Endodermal cell (in vitro differentiated cells): ENCODE data around the gene RNF220. TPM values are rescaled to one million over a fixed set of nuclear protein-coding genes. Genes with fewer than 3 reads are reported as not detected.

Experiments
- DNase-seq: peaks from one replicate; pipeline ENCODE4 v3.0.0-alpha.2; 2017
- H3K27ac ChIP-seq: 2 replicates; pipeline ENCODE4 v1.5.1; 2013; ENCODE audit warnings: mild to moderate bottlenecking, low read depth, low read length, moderate library complexity
- H3K27me3 ChIP-seq: 2 replicates; pipeline ENCODE4 v1.6.1; 2013; ENCODE audit warnings: mild to moderate bottlenecking, low read length, moderate library complexity; ENCODE audit not compliant: insufficient read depth, control insufficient read depth, poor library complexity, severe bottlenecking
- H3K36me3 ChIP-seq: 2 replicates; pipeline ENCODE4 v1.7.0; 2013; ENCODE audit warnings: mild to moderate bottlenecking, low read length, moderate library complexity; ENCODE audit not compliant: control insufficient read depth, insufficient read depth
- H3K4me1 ChIP-seq: one replicate; pipeline ENCODE4 v1.7.0; 2013; ENCODE audit warnings: low read length; ENCODE audit not compliant: control insufficient read depth, insufficient read depth
- H3K4me3 ChIP-seq: 2 replicates; pipeline ENCODE4 v1.5.1; 2013; ENCODE audit warnings: mild to moderate bottlenecking, low read length, moderate library complexity
- H3K9ac ChIP-seq: 2 replicates; pipeline ENCODE4 v1.6.1; 2013; ENCODE audit warnings: mild to moderate bottlenecking, low read length, moderate library complexity; ENCODE audit not compliant: poor library complexity, severe bottlenecking; ENCODE audit errors: extremely low read depth
- H3K9me3 ChIP-seq: 2 replicates; pipeline ENCODE4 v1.6.1; 2013; ENCODE audit warnings: mild to moderate bottlenecking, low read length, moderate library complexity; ENCODE audit not compliant: control insufficient read depth
- H3K27ac Mint-ChIP-seq: 2 replicates; pipeline ENCODE4 v1.8.0; 2020; ENCODE audit warnings: mixed read lengths
- H3K27me3 Mint-ChIP-seq: 2 replicates; pipeline ENCODE4 v1.8.0; 2021; ENCODE audit warnings: mild to moderate bottlenecking, mixed read lengths; ENCODE audit not compliant: insufficient read depth
- H3K36me3 Mint-ChIP-seq: 2 replicates; pipeline ENCODE4 v1.8.0; 2020; ENCODE audit warnings: low read depth, mixed read lengths
- H3K4me1 Mint-ChIP-seq: 2 replicates; pipeline ENCODE4 v1.8.0; 2020; ENCODE audit warnings: mixed read lengths
- H3K4me3 Mint-ChIP-seq: 2 replicates; pipeline ENCODE4 v1.8.0; 2020; ENCODE audit warnings: mild to moderate bottlenecking, moderate library complexity, mixed read lengths
- H3K9me3 Mint-ChIP-seq: 2 replicates; pipeline ENCODE4 v1.8.0; 2020; ENCODE audit warnings: mild to moderate bottlenecking, mixed read lengths
- WGBS, 2 experiments: methylation state at CpG; one replicate each; pipeline versions ENCODE4 v1.1.5 to v1.1.7; 2013; ENCODE audit warnings: missing lambda C conversion rate in 2 of 2, mixed read lengths in 1 of 2; ENCODE audit not compliant: insufficient coverage in 1 of 2, insufficient read length in 1 of 2; 5-methylcytosine and 5-hydroxymethylcytosine counted together
- total RNA-seq, 2 donors: library from RNA; stranded (reverse); fragmentation: NEBNext Ultra II Directional in 1 of 2; extraction: Animal tissue kit (Norgen Biotek cat#: 25700) in 1 of 2; gene quantifications; 2 replicates in 1 of 2; 3 replicates in 1 of 2; pipeline ENCODE4 v1.2.1, GENCODE V29; 2021
- TF ChIP-seq, protein P1 (sequence below): fragments of 200-600 bp; sonication (generic); conservative IDR thresholded peaks from 2 replicates; pipeline ENCODE4 v1.5.0; 2021; ENCODE audit warnings: antibody characterized with exemption, mild to moderate bottlenecking

RNF220 gene
- total RNA-seq, 2 donors from 2014 or later, result 94.6 to 95.5 TPM

DNA sequence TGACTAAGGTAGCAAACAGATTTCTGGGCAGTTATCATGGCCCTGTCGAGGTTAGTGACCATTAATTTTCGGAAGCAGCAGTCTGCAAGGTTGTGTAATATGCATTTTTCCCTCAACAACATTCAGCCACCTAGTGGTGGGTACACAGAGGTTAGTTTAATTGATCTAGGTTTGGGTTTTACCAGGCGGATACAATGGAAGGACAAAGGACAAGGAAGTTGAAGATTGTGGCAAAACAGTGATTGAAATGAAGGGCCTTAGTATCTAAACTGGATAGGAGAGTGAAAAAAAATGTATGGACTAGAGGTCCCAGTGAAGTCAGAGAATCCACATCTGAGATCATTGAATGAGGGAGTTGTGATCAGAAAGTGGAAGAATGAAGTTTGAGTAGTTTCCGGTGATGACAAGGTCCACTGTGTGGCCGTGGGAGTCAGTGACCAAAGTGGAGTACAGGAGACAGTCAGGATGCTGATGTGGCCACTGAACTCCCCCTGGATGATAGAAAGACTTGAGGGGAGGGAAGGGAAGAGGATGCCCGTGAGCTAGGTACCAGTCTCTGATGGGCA lies 272.2 kb downstream of the RNF220 start:
- no peaks in the 10 kb centered on the region for H3K27me3 ChIP-seq
- no peak overlapping the region for H3K4me3 ChIP-seq
- no peak overlapping the region for H3K4me3 Mint-ChIP-seq
- no peak overlapping the region for H3K27ac Mint-ChIP-seq
- peaks cover 2% of the 10 kb centered on the region for H3K9me3 Mint-ChIP-seq
- H3K27ac ChIP-seq, result no peak overlapping the region
- H3K36me3 Mint-ChIP-seq, result peaks cover 9% of the 10 kb centered on the region
- H3K36me3 ChIP-seq, result no peaks in the 10 kb centered on the region
- TF ChIP-seq, protein P1, sequence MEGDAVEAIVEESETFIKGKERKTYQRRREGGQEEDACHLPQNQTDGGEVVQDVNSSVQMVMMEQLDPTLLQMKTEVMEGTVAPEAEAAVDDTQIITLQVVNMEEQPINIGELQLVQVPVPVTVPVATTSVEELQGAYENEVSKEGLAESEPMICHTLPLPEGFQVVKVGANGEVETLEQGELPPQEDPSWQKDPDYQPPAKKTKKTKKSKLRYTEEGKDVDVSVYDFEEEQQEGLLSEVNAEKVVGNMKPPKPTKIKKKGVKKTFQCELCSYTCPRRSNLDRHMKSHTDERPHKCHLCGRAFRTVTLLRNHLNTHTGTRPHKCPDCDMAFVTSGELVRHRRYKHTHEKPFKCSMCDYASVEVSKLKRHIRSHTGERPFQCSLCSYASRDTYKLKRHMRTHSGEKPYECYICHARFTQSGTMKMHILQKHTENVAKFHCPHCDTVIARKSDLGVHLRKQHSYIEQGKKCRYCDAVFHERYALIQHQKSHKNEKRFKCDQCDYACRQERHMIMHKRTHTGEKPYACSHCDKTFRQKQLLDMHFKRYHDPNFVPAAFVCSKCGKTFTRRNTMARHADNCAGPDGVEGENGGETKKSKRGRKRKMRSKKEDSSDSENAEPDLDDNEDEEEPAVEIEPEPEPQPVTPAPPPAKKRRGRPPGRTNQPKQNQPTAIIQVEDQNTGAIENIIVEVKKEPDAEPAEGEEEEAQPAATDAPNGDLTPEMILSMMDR, result peak; percentile 78
- 86 to 92% methylated on average over 4 to 6 of the region's 6 CpGs for WGBS, 2 experiments
- no peak overlapping the region for H3K9ac ChIP-seq
- H3K27me3 Mint-ChIP-seq, result no peaks in the 10 kb centered on the region
- peaks cover 19% of the 10 kb centered on the region for H3K4me1 Mint-ChIP-seq
- no peaks in the 10 kb centered on the region for H3K9me3 ChIP-seq
- DNase-seq, result no peak
- no peaks in the 10 kb centered on the region for H3K4me1 ChIP-seq

DNA sequence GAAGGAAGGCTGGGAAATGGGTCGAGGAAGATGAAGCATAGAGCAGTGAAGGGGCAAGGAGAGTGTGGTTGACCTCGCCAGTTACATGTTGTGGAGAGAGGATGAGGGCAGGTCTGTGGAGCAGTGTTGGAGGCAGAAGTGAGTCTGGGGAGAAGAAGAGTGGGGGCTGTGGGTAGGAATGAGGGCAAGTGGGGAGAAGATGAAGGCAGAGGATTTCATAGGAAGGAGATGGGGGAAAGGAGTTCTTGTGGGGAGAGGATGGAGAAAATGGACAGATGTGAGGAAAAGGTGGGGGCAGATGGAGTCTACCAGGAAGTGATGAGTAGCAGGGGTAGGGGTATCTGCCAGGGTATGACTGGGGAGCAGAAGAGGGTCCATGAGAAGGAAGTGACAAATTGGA lies 273.1 kb downstream of the RNF220 start:
- TF ChIP-seq, protein P1, result no peak
- peaks cover 2% of the 10 kb centered on the region for H3K9me3 Mint-ChIP-seq
- no peaks in the 10 kb centered on the region for H3K36me3 ChIP-seq
- H3K36me3 Mint-ChIP-seq, result peaks cover 11% of the 10 kb centered on the region
- H3K4me1 Mint-ChIP-seq, result peaks cover 21% of the 10 kb centered on the region
- no peaks in the 10 kb centered on the region for H3K9me3 ChIP-seq
- H3K27ac Mint-ChIP-seq, result no peak overlapping the region
- no peak overlapping the region for H3K4me3 Mint-ChIP-seq
- H3K4me3 ChIP-seq, result no peak overlapping the region
- H3K27ac ChIP-seq, result no peak overlapping the region
- 91 to 92% methylated on average over 2 of the region's 2 CpGs for WGBS, 2 experiments
- no peaks in the 10 kb centered on the region for H3K27me3 ChIP-seq
- H3K9ac ChIP-seq, result no peak overlapping the region
- H3K4me1 ChIP-seq, result no peaks in the 10 kb centered on the region
- no peak for DNase-seq
- H3K27me3 Mint-ChIP-seq, result no peaks in the 10 kb centered on the region

DNA sequence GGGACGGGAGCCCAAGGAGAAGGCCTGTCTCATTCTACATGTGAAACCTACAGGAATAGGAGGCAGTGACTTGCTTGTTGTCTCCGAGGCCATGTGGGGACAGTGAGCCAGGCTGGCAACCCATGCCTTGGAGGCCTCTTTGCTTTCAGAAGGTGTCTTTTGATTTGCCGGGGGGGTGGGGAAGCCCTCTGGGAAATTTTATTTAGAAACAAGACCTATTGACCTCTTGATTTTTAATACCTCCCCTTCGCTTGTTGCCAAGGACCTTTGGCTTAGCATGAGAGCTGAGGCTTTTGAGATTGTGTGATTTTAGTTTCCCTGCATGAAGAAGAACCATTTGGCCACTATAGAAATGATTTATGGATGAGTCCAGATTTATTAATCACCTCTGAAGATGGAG lies 273.6 kb downstream of the RNF220 start:
- H3K27ac Mint-ChIP-seq, result no peak overlapping the region
- H3K27me3 ChIP-seq, result no peaks in the 10 kb centered on the region
- no peak overlapping the region for H3K27ac ChIP-seq
- peaks cover 17% of the 10 kb centered on the region for H3K4me1 Mint-ChIP-seq
- H3K36me3 ChIP-seq, result no peaks in the 10 kb centered on the region
- H3K9me3 Mint-ChIP-seq, result peaks cover 2% of the 10 kb centered on the region
- no peaks in the 10 kb centered on the region for H3K27me3 Mint-ChIP-seq
- no peak for DNase-seq
- H3K9ac ChIP-seq, result no peak overlapping the region
- no peak overlapping the region for H3K4me3 ChIP-seq
- no peak overlapping the region for H3K4me3 Mint-ChIP-seq
- H3K36me3 Mint-ChIP-seq, result peaks cover 15% of the 10 kb centered on the region
- no peaks in the 10 kb centered on the region for H3K4me1 ChIP-seq
- H3K9me3 ChIP-seq, result no peaks in the 10 kb centered on the region
- 94 to 100% methylated on average over 1 to 4 of the region's 4 CpGs for WGBS, 2 experiments
- TF ChIP-seq, protein P1, result no peak
